ENCODE results near the gene ATRNL1. TPM values are rescaled to one million over a fixed set of nuclear protein-coding genes. Genes with fewer than 3 reads are reported as not detected.

The ATRNL1 gene
- polyA plus RNA-seq, 2 of the 4 experiments (the other 2 are of a cell fraction), result 0.13 to 0.34 TPM

GRCh38 chr10:115985786-115986185 is 892.6 kb downstream of the ATRNL1 start:
- 24% methylated on average over 1 of the region's 1 CpG for WGBS (ENCODE audit: missing lambda C conversion rate)
- no peak overlapping the region for H3K4me3 ChIP-seq
- no peaks in the 10 kb centered on the region for H3K9me3 ChIP-seq
- H3K27ac ChIP-seq, result no peak overlapping the region
- FAIRE-seq (no peak), ATAC-seq (no peak), DNase-seq (ENCODE audit: low read depth in 1 of 2, low spot score in 1 of 2) (no peak)
- CTCF ChIA-PET, result no interaction called here
- H3K4me2 ChIP-seq, result no peak overlapping the region
- POLR2A ChIA-PET, result no interaction called here
- no peaks in the 10 kb centered on the region for H3K4me1 ChIP-seq
- TF ChIP-seq BHLHE40 (IDR thresholded peaks at IDR 0.05; ENCODE audit: low read depth, low read length) (no peak), NFE2L2 (conservative IDR thresholded peaks at IDR 0.05; ENCODE audit: low read length) (no peak), HOXB13 (CRISPR knock-in tag; IDR thresholded peaks at IDR 0.05; ENCODE audit: low read depth) (no peak), RCOR1 (IDR thresholded peaks at IDR 0.05; ENCODE audit: low read depth, low read length) (no peak), TP53 (CRISPR knock-in tag; IDR thresholded peaks at IDR 0.05) (no peak), CHD2 (IDR thresholded peaks at IDR 0.05; ENCODE audit: low read length, partially characterized antibody) (no peak), RNF2 (IDR thresholded peaks at IDR 0.05; ENCODE audit: borderline replicate concordance, low read depth) (no peak), SMC3 (IDR thresholded peaks at IDR 0.05) (no peak)

- WGBS (ENCODE audit: missing lambda C conversion rate), result 45% methylated on average over 3 of the region's 3 CpGs
- TF ChIP-seq CEBPB (IDR thresholded peaks at IDR 0.05), result 0 out of 4 replicates have a peak, but pooled peaks of 1 of the 2 experiments have one; percentile 21
- no peak for TF ChIP-seq MAX (IDR thresholded peaks at IDR 0.05)
- no peak for FAIRE-seq
Observed at GRCh38 chr10:115988380-115988779, 895.2 kb downstream of the ATRNL1 start.

GRCh38 chr10:115989621-115990020 is 896.5 kb downstream of the ATRNL1 start:
- CTCF ChIA-PET, result no interaction called here
- Histone ChIP-seq H3K4me2 (no peak overlapping the region), H3K9me3 (no peaks in the 10 kb centered on the region), H3K4me3 (no peak overlapping the region), H3K4me1 (no peaks in the 10 kb centered on the region), H3K27ac (no peak overlapping the region)
- 22% methylated on average over 3 of the region's 3 CpGs for WGBS (ENCODE audit: missing lambda C conversion rate)
- ATAC-seq (no peak), DNase-seq (ENCODE audit: low read depth in 1 of 2, low spot score in 1 of 2) (no peak), FAIRE-seq (no peak)
- TF ChIP-seq JUN (IDR thresholded peaks at IDR 0.05) (no peak), POLR2AphosphoS2 (conservative IDR thresholded peaks at IDR 0.05; ENCODE audit: low read length) (no peak), RNF2 (IDR thresholded peaks at IDR 0.05; ENCODE audit: borderline replicate concordance, low read depth) (no peak), ATOH8 (CRISPR knock-in tag; IDR thresholded peaks at IDR 0.05; ENCODE audit: low read depth) (no peak), MAX (IDR thresholded peaks at IDR 0.05) (no peak), HMGXB4 (CRISPR knock-in tag; IDR thresholded peaks at IDR 0.05; ENCODE audit: borderline replicate concordance) (no peak)
- POLR2A ChIA-PET, result no interaction called here

More at GRCh38 chr10:115988380-115988779, 895.2 kb downstream of the ATRNL1 start:
- H3K4me3 ChIP-seq, result no peak overlapping the region
- ATAC-seq (no peak), DNase-seq (ENCODE audit: low read depth in 1 of 2, low spot score in 1 of 2) (no peak)
- no peaks in the 10 kb centered on the region for H3K9me3 ChIP-seq
- no peak overlapping the region for H3K4me2 ChIP-seq
- POLR2A ChIA-PET, result no interaction called here
- H3K27ac ChIP-seq, result no peak overlapping the region
- CTCF ChIA-PET, result no interaction called here
- H3K4me1 ChIP-seq, result no peaks in the 10 kb centered on the region

GRCh38 chr10:115992236-115992986 is 899.2 kb downstream of the ATRNL1 start:
- Histone ChIP-seq H3K4me2 (no peak overlapping the region), H3K9me3 (no peaks in the 10 kb centered on the region), H3K27ac (no peak overlapping the region), H3K4me3 (no peak overlapping the region), H3K4me1 (no peaks in the 10 kb centered on the region)
- ChIA-PET POLR2A (no interaction called here), CTCF (no interaction called here)
- FAIRE-seq (no peak), ATAC-seq (no peak), DNase-seq (ENCODE audit: low read depth in 1 of 2, low spot score in 1 of 2) (no peak)
- 19% methylated on average over 5 of the region's 5 CpGs for whole genome bisulfite sequencing (ENCODE audit: missing lambda C conversion rate)
- TF ChIP-seq E2F6 (IDR thresholded peaks at IDR 0.05; ENCODE audit: borderline replicate concordance, low read depth), result no peak
- no peak for TF ChIP-seq MAZ (IDR thresholded peaks at IDR 0.05; ENCODE audit: borderline replicate concordance, low read depth, low read length)
- TF ChIP-seq MAX (IDR thresholded peaks at IDR 0.05), result no peak
- no peak for TF ChIP-seq HOXB5 (CRISPR knock-in tag; IDR thresholded peaks at IDR 0.05)
- TF ChIP-seq HES2 (IDR thresholded peaks at IDR 0.05), result no peak
- TF ChIP-seq ATOH8 (CRISPR knock-in tag; IDR thresholded peaks at IDR 0.05; ENCODE audit: low read depth), result no peak
- TF ChIP-seq GATA3 (IDR thresholded peaks at IDR 0.05; ENCODE audit: borderline replicate concordance), result no peak
- no peak for TF ChIP-seq TP53 (CRISPR knock-in tag; IDR thresholded peaks at IDR 0.05)
- TF ChIP-seq CEBPB (IDR thresholded peaks at IDR 0.05), result no peak
- TF ChIP-seq EHMT2 (IDR thresholded peaks at IDR 0.05; ENCODE audit: low read depth), result no peak
- no peak for TF ChIP-seq JUN (IDR thresholded peaks at IDR 0.05)
- TF ChIP-seq FOSB (CRISPR knock-in tag; IDR thresholded peaks at IDR 0.05), result no peak
- TF ChIP-seq ZFP36 (IDR thresholded peaks at IDR 0.05; ENCODE audit: borderline replicate concordance, partially characterized antibody), result no peak
- no peak for TF ChIP-seq RFX5 (IDR thresholded peaks at IDR 0.05)
- no peak for TF ChIP-seq ZC3H11A (IDR thresholded peaks at IDR 0.05)
- TF ChIP-seq JUNB (IDR thresholded peaks at IDR 0.05), result no peak

All from A549 (cell line).